Mucosa of rectum (tissue), 2 donors: ENCODE data around the gene DAPP1.

Experiments
- H3K27ac ChIP-seq, 2 donors: one replicate each; pipeline ENCODE4 v1.7.0; 2013; ENCODE audit warnings: inconsistent platforms in 2 of 2, low read depth in 2 of 2, low read length in 2 of 2
- H3K27me3 ChIP-seq, 2 donors: one replicate each; pipeline ENCODE4 v1.7.0; 2013; ENCODE audit warnings: low read length in 2 of 2; ENCODE audit not compliant: control insufficient read depth in 2 of 2, insufficient read depth in 2 of 2
- H3K36me3 ChIP-seq, 2 donors: one replicate each; pipeline ENCODE4 v1.7.0; 2013; ENCODE audit warnings: low read length in 2 of 2; ENCODE audit not compliant: control insufficient read depth in 2 of 2, insufficient read depth in 2 of 2
- H3K4me1 ChIP-seq, 2 donors: one replicate each; pipeline ENCODE4 v1.7.0; 2013; ENCODE audit warnings: low read length in 2 of 2, mild to moderate bottlenecking in 1 of 2; ENCODE audit not compliant: control insufficient read depth in 2 of 2, insufficient read depth in 2 of 2
- H3K4me3 ChIP-seq, 2 donors: one replicate each; pipeline ENCODE4 v1.7.0; 2013; ENCODE audit warnings: low read length in 2 of 2
- H3K9ac ChIP-seq, 2 donors: one replicate each; pipeline ENCODE4 v1.7.0; 2013; ENCODE audit warnings: low read length in 2 of 2, low read depth in 1 of 2, mild to moderate bottlenecking in 1 of 2
- H3K9me3 ChIP-seq, 2 donors: one replicate each; pipeline ENCODE4 v1.7.0; 2013; ENCODE audit warnings: low read length in 2 of 2; ENCODE audit not compliant: control insufficient read depth in 2 of 2
- donor health status: healthy.
- donor health status: Normal muscosa, but diverticular disease.

DAPP1 gene

GRCh38 chr4:99834569-99834968 lies 17.9 kb downstream of the DAPP1 start:
- no peak overlapping the region for H3K9ac ChIP-seq

GRCh38 chr4:99835942-99836341 lies 19.3 kb downstream of the DAPP1 start:
- Histone ChIP-seq H3K36me3 (no peaks in the 10 kb centered on the region), H3K9ac (no peak overlapping the region), H3K27ac (no peak overlapping the region), H3K27me3 (no peaks in the 10 kb centered on the region), H3K4me1 (peaks cover 0 to 4% of the 10 kb centered on the region in 2 donors), H3K4me3 (no peak overlapping the region), H3K9me3 (no peaks in the 10 kb centered on the region)

More at GRCh38 chr4:99834569-99834968, 17.9 kb downstream of the DAPP1 start:
- H3K4me3 ChIP-seq: no peak overlapping the region
- no peaks in the 10 kb centered on the region for H3K9me3 ChIP-seq
- peaks cover 0 to 4% of the 10 kb centered on the region in 2 donors for H3K4me1 ChIP-seq
- no peaks in the 10 kb centered on the region for H3K27me3 ChIP-seq
- no peak overlapping the region for H3K27ac ChIP-seq
- no peaks in the 10 kb centered on the region for H3K36me3 ChIP-seq

DNA sequence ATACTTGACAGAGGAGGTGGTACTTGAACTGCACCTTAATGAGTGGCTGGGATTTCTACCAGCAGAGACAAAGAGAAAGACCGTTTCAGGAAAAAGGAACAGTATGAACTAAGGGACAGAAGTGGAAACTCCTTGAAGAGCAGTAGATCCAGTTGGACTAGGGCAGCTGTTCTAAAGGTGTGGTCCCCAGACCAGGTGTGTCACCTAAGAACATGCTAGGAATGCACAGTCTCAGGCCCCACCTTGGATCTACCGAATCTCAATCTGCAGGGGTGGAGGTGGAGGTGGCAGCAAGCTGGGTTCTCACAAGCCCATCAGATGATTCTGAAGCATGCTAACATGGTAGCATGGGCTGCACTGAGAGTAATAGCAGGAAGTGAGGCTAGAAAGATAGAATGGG lies 22.3 kb downstream of the DAPP1 start:
- no peaks in the 10 kb centered on the region for H3K4me1 ChIP-seq
- no peaks in the 10 kb centered on the region for H3K36me3 ChIP-seq
- H3K9me3 ChIP-seq: no peaks in the 10 kb centered on the region
- no peak overlapping the region for H3K27ac ChIP-seq
- no peak overlapping the region for H3K4me3 ChIP-seq
- H3K27me3 ChIP-seq: no peaks in the 10 kb centered on the region
- no peak overlapping the region for H3K9ac ChIP-seq

DNA sequence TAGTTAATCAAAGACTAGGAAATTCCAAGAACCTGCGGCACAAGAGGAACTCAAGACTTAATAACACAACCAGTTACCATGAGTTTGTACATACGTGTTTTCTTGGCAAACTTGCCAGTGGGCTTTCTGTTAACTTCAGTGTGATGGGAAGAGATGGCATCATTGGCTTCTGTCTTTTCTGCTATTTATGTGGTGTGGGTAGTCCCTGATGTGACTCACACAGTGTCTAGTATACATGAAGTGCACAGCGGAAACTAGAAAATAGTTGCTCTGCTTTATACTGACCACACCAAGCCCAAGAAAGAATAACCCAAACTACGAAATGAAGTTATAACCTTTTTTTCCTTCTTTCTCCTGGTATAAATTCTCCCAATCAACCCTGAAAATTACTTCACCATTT lies 24.5 kb downstream of the DAPP1 start:
- Histone ChIP-seq H3K9me3 (no peaks in the 10 kb centered on the region), H3K9ac (no peak overlapping the region), H3K4me3 (no peak overlapping the region), H3K36me3 (no peaks in the 10 kb centered on the region), H3K27ac (no peak overlapping the region), H3K4me1 (no peaks in the 10 kb centered on the region), H3K27me3 (no peaks in the 10 kb centered on the region)

DNA sequence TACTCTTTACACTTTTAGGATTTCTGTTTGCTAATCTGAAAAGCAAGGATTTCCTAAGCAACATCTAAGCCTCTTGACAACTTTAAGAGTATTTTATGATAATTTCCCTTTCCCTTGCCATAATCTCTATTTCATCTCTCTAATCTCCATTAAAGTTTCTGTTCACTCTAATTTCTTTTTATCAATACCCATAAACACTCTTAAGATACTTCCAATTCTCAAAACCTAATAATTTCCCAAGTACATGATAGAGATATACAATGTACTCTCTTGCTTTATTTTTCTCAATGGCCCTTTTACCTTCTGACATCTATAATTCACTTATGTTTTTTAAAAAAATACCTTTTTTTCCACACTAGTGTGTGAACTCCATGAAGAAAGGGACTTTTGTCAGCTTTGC lies 26.8 kb downstream of the DAPP1 start:
- no peaks in the 10 kb centered on the region for H3K27me3 ChIP-seq
- H3K36me3 ChIP-seq: no peaks in the 10 kb centered on the region
- H3K4me3 ChIP-seq: no peak overlapping the region
- no peaks in the 10 kb centered on the region for H3K9me3 ChIP-seq
- H3K9ac ChIP-seq: no peak overlapping the region
- H3K4me1 ChIP-seq: no peaks in the 10 kb centered on the region
- H3K27ac ChIP-seq: no peak overlapping the region

DNA sequence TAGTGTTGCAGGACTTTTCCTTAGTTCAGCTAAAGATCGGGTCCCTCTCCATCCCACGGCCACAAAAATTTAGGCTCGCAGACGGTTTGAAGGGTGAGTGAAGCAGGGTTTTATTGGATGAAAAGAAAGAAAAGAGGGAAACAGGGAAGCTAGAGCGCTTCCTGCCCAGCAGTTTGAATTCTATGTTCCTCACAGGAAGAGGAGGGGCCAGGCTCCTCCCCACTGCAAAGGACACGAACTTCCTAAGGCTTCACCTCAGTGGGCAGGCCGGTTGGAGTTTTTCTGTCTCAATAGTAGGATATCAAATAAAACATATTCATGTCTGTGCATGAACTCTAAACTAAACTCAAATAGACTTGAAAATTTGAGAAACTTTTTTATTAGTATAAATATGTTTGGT lies 27.4 kb downstream of the DAPP1 start:
- H3K36me3 ChIP-seq: no peaks in the 10 kb centered on the region
- H3K9me3 ChIP-seq: no peaks in the 10 kb centered on the region
- no peak overlapping the region for H3K4me3 ChIP-seq
- no peaks in the 10 kb centered on the region for H3K4me1 ChIP-seq
- H3K27me3 ChIP-seq: no peaks in the 10 kb centered on the region
- no peak overlapping the region for H3K27ac ChIP-seq
- no peak overlapping the region for H3K9ac ChIP-seq

GRCh38 chr4:99845179-99845578 lies 28.6 kb downstream of the DAPP1 start:
- no peaks in the 10 kb centered on the region for H3K27me3 ChIP-seq
- no peaks in the 10 kb centered on the region for H3K36me3 ChIP-seq
- H3K27ac ChIP-seq: no peak overlapping the region
- no peaks in the 10 kb centered on the region for H3K4me1 ChIP-seq
- no peak overlapping the region for H3K4me3 ChIP-seq
- H3K9me3 ChIP-seq: no peaks in the 10 kb centered on the region
- H3K9ac ChIP-seq: no peak overlapping the region

- Histone ChIP-seq H3K4me1 (no peaks in the 10 kb centered on the region), H3K36me3 (no peaks in the 10 kb centered on the region), H3K9ac (no peak overlapping the region), H3K9me3 (no peaks in the 10 kb centered on the region), H3K27ac (no peak overlapping the region), H3K27me3 (no peaks in the 10 kb centered on the region), H3K4me3 (no peak overlapping the region)
Measured at GRCh38 chr4:99845708-99846469, 29.3 kb downstream of the DAPP1 start.

DNA sequence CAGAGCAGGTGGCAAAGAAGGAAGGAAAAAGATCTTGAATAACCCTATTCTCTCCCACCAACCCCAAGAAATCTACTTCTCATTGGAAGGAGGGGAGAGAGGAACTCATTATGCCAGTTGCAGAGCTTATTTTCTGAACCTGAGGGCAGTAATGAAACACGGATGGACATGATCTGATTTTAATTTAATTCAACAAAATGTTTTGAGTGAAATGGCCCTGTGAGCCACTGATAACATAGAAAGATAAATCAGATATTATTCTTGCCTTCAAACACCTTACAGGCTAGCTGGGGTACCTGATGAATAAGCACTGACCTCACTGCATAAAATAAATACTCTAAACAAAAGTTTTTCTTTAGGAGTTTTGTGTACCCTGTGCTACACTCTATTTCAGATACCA lies 30.3 kb downstream of the DAPP1 start:
- H3K27ac ChIP-seq: no peak overlapping the region
- H3K9ac ChIP-seq: no peak overlapping the region
- H3K27me3 ChIP-seq: no peaks in the 10 kb centered on the region
- no peak overlapping the region for H3K4me3 ChIP-seq
- no peaks in the 10 kb centered on the region for H3K9me3 ChIP-seq
- H3K4me1 ChIP-seq: no peaks in the 10 kb centered on the region
- H3K36me3 ChIP-seq: no peaks in the 10 kb centered on the region

DNA sequence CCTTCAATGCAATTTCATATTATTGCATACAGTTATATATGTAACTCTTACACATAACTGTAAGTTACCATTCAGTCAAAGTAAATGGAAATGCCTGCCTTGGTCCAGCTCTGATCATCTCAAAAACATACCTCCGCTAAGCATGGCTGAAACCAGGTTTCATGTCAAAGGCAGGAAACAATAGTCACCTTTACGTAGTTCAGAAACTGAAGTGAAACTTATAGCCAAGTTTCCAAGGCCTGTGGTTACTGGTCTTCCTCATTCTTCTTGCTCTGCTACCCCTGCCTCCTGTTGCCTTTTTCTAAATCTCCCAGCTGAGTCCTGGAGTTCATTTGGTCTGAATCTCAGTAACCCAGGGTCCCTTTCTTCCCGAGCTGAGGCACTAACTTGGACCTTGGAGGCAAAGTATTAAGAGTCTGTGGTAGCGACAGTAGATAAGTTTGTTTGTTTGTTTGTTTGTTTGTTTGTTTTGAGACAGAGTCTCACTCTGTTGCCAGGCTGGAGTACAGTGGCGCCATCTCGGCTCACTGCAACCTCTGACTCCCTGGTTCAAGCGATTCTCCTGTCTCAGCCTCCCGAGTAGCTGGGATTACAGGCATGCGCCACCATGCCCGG lies 30.8 kb downstream of the DAPP1 start:
- no peaks in the 10 kb centered on the region for H3K9me3 ChIP-seq
- H3K4me1 ChIP-seq: no peaks in the 10 kb centered on the region
- H3K27ac ChIP-seq: no peak overlapping the region
- H3K36me3 ChIP-seq: no peaks in the 10 kb centered on the region
- H3K27me3 ChIP-seq: no peaks in the 10 kb centered on the region
- no peak overlapping the region for H3K4me3 ChIP-seq
- no peak overlapping the region for H3K9ac ChIP-seq
